ENCODE results near the gene SFMBT2. TPM values are rescaled to one million over a fixed set of nuclear protein-coding genes. Genes with fewer than 3 reads are reported as not detected.

The SFMBT2 gene
- total RNA-seq, 2 experiments from 2014 or later, result 7.9 to 8.3 TPM

DNA sequence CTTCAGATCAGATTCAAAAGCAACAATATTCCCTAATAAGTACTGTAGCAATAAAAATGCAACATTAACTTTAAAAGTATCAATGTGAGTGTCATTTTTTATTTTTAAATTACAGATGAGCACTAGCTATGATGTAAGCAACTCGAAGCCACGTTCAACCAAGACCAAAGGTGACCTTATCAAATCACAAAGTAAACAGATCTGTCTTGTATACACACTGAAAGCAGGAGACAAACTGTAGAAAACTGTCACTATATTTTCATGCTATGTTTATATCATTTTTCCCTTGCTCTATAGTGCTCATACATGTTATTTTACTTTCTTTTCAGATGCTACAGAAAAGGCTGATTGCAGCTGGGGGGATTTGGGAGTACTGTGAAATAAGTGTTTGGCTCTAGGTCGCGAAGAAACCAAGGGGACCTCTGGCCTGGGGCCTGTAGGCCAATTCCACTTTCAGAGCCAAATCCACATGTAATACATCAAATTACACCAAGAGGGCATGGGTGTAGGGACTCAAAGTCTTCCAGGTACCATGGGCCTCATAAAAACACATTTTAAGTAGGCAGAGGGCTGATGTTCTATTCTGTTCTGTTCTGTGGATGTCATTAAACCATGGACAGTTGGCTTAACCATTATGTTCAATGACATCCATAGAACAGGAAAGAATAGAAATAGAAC, 245.2 kb downstream of the SFMBT2 start:
- BruUV-seq (replicated peaks), result no TSS peak
- ChIA-PET POLR2A (interaction anchor here (0.8 kb wide), 1 partner anchor 12 kb away, joined by 3 read pairs; no protein-coding TSS in a partner anchor), CTCF (ENCODE audit: unreplicated experiment) (no interaction called here)
- no peak overlapping the region for H3K4me3 ChIP-seq (ENCODE audit: low read depth, low read length, poor library complexity, severe bottlenecking)
- no peak overlapping the region for H3K27ac ChIP-seq (ENCODE audit: low read depth, low read length, poor library complexity, severe bottlenecking)
- no peaks in the 10 kb centered on the region for H3K4me1 ChIP-seq (ENCODE audit: insufficient read depth, low read length, poor library complexity, severe bottlenecking)
- TF ChIP-seq EZH2phosphoT487 (IDR thresholded peaks at IDR 0.05; ENCODE audit: borderline replicate concordance, low read depth, low read length), result no peak
- TF ChIP-seq, protein P1, sequence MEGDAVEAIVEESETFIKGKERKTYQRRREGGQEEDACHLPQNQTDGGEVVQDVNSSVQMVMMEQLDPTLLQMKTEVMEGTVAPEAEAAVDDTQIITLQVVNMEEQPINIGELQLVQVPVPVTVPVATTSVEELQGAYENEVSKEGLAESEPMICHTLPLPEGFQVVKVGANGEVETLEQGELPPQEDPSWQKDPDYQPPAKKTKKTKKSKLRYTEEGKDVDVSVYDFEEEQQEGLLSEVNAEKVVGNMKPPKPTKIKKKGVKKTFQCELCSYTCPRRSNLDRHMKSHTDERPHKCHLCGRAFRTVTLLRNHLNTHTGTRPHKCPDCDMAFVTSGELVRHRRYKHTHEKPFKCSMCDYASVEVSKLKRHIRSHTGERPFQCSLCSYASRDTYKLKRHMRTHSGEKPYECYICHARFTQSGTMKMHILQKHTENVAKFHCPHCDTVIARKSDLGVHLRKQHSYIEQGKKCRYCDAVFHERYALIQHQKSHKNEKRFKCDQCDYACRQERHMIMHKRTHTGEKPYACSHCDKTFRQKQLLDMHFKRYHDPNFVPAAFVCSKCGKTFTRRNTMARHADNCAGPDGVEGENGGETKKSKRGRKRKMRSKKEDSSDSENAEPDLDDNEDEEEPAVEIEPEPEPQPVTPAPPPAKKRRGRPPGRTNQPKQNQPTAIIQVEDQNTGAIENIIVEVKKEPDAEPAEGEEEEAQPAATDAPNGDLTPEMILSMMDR (conservative IDR thresholded peaks at IDR 0.05; ENCODE audit: low read length), result no peak
- no peaks in the 10 kb centered on the region for H3K9me3 ChIP-seq (ENCODE audit: low read length)
- H3K79me2 ChIP-seq (ENCODE audit: insufficient read depth, low read depth, low read length), result no peaks in the 10 kb centered on the region
- H3K36me3 ChIP-seq (ENCODE audit: insufficient read depth, low read length), result peaks cover 6% of the 10 kb centered on the region
- H3K4me2 ChIP-seq (ENCODE audit: low read length), result no peak overlapping the region
- no peaks in the 10 kb centered on the region for H4K20me1 ChIP-seq (ENCODE audit: insufficient read depth, low read length)
- no peaks in the 10 kb centered on the region for H3K9me2 ChIP-seq (ENCODE audit: insufficient read depth, low read length)
- intact Hi-C loops (cut with micrococcal nuclease; ENCODE audit: unreplicated experiment), result no loop called here
- no peak overlapping the region for H2AFZ ChIP-seq (ENCODE audit: low read length)
- DNase-seq (ENCODE audit: low spot score), result no peak

DNA sequence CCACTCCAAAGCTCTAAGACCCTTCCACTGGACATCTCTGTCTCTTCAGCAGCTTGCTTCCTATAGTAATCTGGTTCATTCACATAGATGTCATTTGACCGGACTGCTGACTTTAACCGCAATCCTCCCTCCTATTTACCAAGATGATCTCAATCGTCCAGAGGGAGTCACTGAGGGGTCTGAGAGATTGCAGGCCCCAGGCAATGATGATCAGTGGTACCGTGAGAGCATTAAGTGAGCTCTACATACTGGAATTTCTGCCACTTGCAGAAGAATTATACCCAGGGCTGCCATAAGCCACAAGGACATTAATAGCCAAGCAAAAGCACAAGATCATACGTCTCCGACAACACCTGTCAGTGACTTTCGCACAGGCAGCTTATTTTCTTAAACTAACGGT, 245.9 kb downstream of the SFMBT2 start:
- Histone ChIP-seq H2AFZ (ENCODE audit: low read length) (no peak overlapping the region), H3K9me2 (ENCODE audit: insufficient read depth, low read length) (no peaks in the 10 kb centered on the region), H3K4me1 (ENCODE audit: insufficient read depth, low read length, poor library complexity, severe bottlenecking) (no peaks in the 10 kb centered on the region), H3K27ac (ENCODE audit: low read depth, low read length, poor library complexity, severe bottlenecking) (no peak overlapping the region), H3K79me2 (ENCODE audit: insufficient read depth, low read depth, low read length) (no peaks in the 10 kb centered on the region), H3K9me3 (ENCODE audit: low read length) (no peaks in the 10 kb centered on the region), H3K36me3 (ENCODE audit: insufficient read depth, low read length) (peaks cover 12% of the 10 kb centered on the region), H4K20me1 (ENCODE audit: insufficient read depth, low read length) (no peaks in the 10 kb centered on the region), H3K4me3 (ENCODE audit: low read depth, low read length, poor library complexity, severe bottlenecking) (no peak overlapping the region), H3K4me2 (ENCODE audit: low read length) (no peak overlapping the region)
- CTCF ChIA-PET (ENCODE audit: unreplicated experiment), result no interaction called here
- no peak for DNase-seq (ENCODE audit: low spot score)
- TF ChIP-seq, protein P1 (conservative IDR thresholded peaks at IDR 0.05; ENCODE audit: low read length), result no peak
- TF ChIP-seq EZH2phosphoT487 (IDR thresholded peaks at IDR 0.05; ENCODE audit: borderline replicate concordance, low read depth, low read length), result no peak
- POLR2A ChIA-PET, result no interaction called here
- BruUV-seq (replicated peaks), result no TSS peak
- intact Hi-C loops (cut with micrococcal nuclease; ENCODE audit: unreplicated experiment), result no loop called here

DNA sequence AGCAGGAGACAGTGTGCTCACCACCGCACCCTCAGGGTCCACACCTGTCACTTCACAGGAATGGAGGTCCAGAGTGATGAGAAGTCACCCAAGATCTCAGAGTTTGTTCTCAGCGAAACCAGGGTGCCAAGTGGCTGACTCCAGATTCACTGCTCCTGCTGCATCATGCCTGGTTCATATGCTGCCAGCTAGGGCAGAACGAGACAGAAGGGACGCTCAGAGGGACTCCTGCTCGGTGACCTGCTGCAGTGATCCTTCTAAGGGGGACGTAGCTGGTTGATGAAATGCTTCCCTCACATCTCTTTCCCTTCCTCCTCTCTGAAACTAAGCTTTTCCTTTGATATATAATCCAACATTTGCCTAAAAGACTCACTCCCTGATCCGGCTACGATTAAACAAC, 248.5 kb downstream of the SFMBT2 start:
- H2AFZ ChIP-seq (ENCODE audit: low read length), result no peak overlapping the region
- H3K4me2 ChIP-seq (ENCODE audit: low read length), result no peak overlapping the region
- no TSS peak for BruUV-seq (replicated peaks)
- H3K36me3 ChIP-seq (ENCODE audit: insufficient read depth, low read length), result peaks cover 13% of the 10 kb centered on the region
- intact Hi-C loops (cut with micrococcal nuclease; ENCODE audit: unreplicated experiment), result no loop called here
- H3K9me2 ChIP-seq (ENCODE audit: insufficient read depth, low read length), result no peaks in the 10 kb centered on the region
- no peaks in the 10 kb centered on the region for H3K79me2 ChIP-seq (ENCODE audit: insufficient read depth, low read depth, low read length)
- DNase-seq (ENCODE audit: low spot score), result no peak
- no peaks in the 10 kb centered on the region for H4K20me1 ChIP-seq (ENCODE audit: insufficient read depth, low read length)
- H3K4me3 ChIP-seq (ENCODE audit: low read depth, low read length, poor library complexity, severe bottlenecking), result no peak overlapping the region
- no peak overlapping the region for H3K27ac ChIP-seq (ENCODE audit: low read depth, low read length, poor library complexity, severe bottlenecking)
- peaks cover 3% of the 10 kb centered on the region for H3K4me1 ChIP-seq (ENCODE audit: insufficient read depth, low read length, poor library complexity, severe bottlenecking)
- ChIA-PET POLR2A (interaction anchor here (1.1 kb wide), 1 partner anchor 79 kb away, joined by 3 read pairs; no protein-coding TSS in a partner anchor), CTCF (ENCODE audit: unreplicated experiment) (interaction anchor here (1.0 kb wide), 1 partner anchor 24 kb away, joined by 3 read pairs; no protein-coding TSS in a partner anchor)
- no peak for TF ChIP-seq EZH2phosphoT487 (IDR thresholded peaks at IDR 0.05; ENCODE audit: borderline replicate concordance, low read depth, low read length)
- TF ChIP-seq, protein P1 (conservative IDR thresholded peaks at IDR 0.05; ENCODE audit: low read length), result no peak
- no peaks in the 10 kb centered on the region for H3K9me3 ChIP-seq (ENCODE audit: low read length)

Measured in OCI-LY7 (cell line).